Spleen (tissue), 7 donors: Measurements from ENCODE around the gene ANO1.

Source experiments
- CTCF ChIP-seq, 11 experiments: fragments of 200-600 bp in 7 of 11; fragments of 450-650 bp in 4 of 11; sonication (generic) in 4 of 11; IDR thresholded peaks in 8 of 11; conservative IDR thresholded peaks in 3 of 11; 1 replicate in 7 of 11; 2 replicates in 4 of 11; pipeline versions ENCODE4 v1.4.0 to v1.8.0; 2016 to 2021; ENCODE audit warnings: antibody characterized with exemption in 11 of 11, inconsistent platforms in 4 of 11, mild to moderate bottlenecking in 1 of 11
- POLR2A ChIP-seq, 3 donors: fragments of 450-650 bp; IDR thresholded peaks; one replicate each; pipeline ENCODE4 v1.5.1; 2017; ENCODE audit warnings: antibody characterized with exemption in 3 of 3, mild to moderate bottlenecking in 1 of 3
- POLR2AphosphoS5 ChIP-seq, 3 donors: sonication (generic); formaldehyde crosslinking; IDR thresholded peaks; one replicate each; pipeline ENCODE4 v1.5.1; 2017; ENCODE audit warnings: antibody characterized with exemption in 3 of 3
- donor health status: DM: no; HTN: no; CAD: no; lungs with moderate emphysema.
- donor health status: DM: no; HTN: no; CAD: no.
- donor health status: DM: no; HTN: no; CAD: no.

DNA sequence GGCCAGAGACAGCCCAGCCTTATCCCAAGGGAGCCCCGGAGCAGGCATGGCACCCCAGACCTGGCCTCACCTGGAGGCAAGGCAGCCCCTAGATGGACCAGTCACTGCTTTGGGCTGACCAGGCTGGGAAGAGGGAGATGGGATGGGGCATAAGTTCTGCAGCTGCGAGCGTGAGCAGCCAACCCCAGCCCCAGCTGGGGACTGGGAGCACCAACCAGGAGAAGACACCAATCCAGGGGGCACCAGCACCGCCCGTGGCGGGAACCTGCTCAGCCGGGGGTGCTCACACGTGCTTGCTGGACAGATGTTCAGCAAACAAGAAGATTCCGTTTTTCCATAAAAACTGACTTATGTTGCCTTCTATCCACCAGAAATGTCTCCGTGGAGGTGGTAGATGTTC, 108.8 kb downstream of the ANO1 start:
- TF ChIP-seq CTCF (IDR thresholded peaks at IDR 0.05 in 8 of 11, conservative IDR thresholded peaks at IDR 0.05 in 3 of 11) (no peak), POLR2AphosphoS5 (IDR thresholded peaks at IDR 0.05) (no peak), POLR2A (IDR thresholded peaks at IDR 0.05) (no peak)
